H9 (cell line): ENCODE results near the gene TMEM266. TPM values are rescaled to one million over a fixed set of nuclear protein-coding genes. Genes with fewer than 3 reads are reported as not detected.

ENCODE experiments used
- DNase-seq: peaks from one replicate; pipeline ENCODE4 v3.0.0-alpha.2; 2017
- H2AFZ ChIP-seq: one replicate; pipeline ENCODE4 v1.6.1; 2013; ENCODE audit warnings: mild to moderate bottlenecking, low read length, control low read depth, moderate library complexity
- H2AK5ac ChIP-seq: 2 replicates; pipeline ENCODE4 v1.6.1; 2013; ENCODE audit warnings: low read length, control low read depth, mixed read lengths; ENCODE audit not compliant: insufficient read length
- H2BK120ac ChIP-seq: one replicate; pipeline ENCODE4 v1.6.1; 2013; ENCODE audit warnings: low read depth, mild to moderate bottlenecking, low read length, control low read depth, inconsistent platforms; ENCODE audit not compliant: poor library complexity, severe bottlenecking
- H2BK12ac ChIP-seq: 2 replicates; pipeline ENCODE4 v1.6.1; 2013; ENCODE audit warnings: low read length, control low read depth, mixed read lengths, low read depth; ENCODE audit not compliant: insufficient read length
- H2BK15ac ChIP-seq: 2 replicates; pipeline ENCODE4 v1.6.1; 2013; ENCODE audit warnings: low read depth, low read length, control low read depth
- H2BK20ac ChIP-seq: one replicate; pipeline ENCODE4 v1.6.1; 2013; ENCODE audit warnings: low read depth, mild to moderate bottlenecking, low read length, control low read depth, inconsistent platforms; ENCODE audit not compliant: poor library complexity, severe bottlenecking
- H2BK5ac ChIP-seq: 2 replicates; pipeline ENCODE4 v1.6.1; 2013; ENCODE audit warnings: low read length, control low read depth, mixed read lengths; ENCODE audit not compliant: insufficient read length
- H3K14ac ChIP-seq: 2 replicates; pipeline ENCODE4 v1.6.1; 2013; ENCODE audit warnings: low read length, control low read depth; ENCODE audit not compliant: insufficient read depth
- H3K18ac ChIP-seq: 2 replicates; pipeline ENCODE4 v1.6.1; 2013; ENCODE audit warnings: low read depth, mild to moderate bottlenecking, mixed read lengths, low read length, control low read depth; ENCODE audit not compliant: insufficient read length
- H3K23ac ChIP-seq: 2 replicates; pipeline ENCODE4 v1.6.1; 2013; ENCODE audit warnings: low read length, control low read depth, mixed read lengths, low read depth; ENCODE audit not compliant: insufficient read length
- H3K23me2 ChIP-seq: 2 replicates; pipeline ENCODE4 v1.6.1; 2013; ENCODE audit warnings: low read depth, mild to moderate bottlenecking, mixed read lengths, low read length, control low read depth; ENCODE audit not compliant: insufficient read length, poor library complexity, severe bottlenecking
- H3K27ac ChIP-seq: 2 replicates; pipeline ENCODE4 v1.5.1; 2013; ENCODE audit warnings: low read length, control low read depth, mixed read lengths, low read depth; ENCODE audit not compliant: insufficient read length
- H3K27me3 ChIP-seq: 2 replicates; pipeline ENCODE4 v1.6.1; 2013; ENCODE audit warnings: low read length, control low read depth, inconsistent platforms; ENCODE audit not compliant: insufficient read depth
- H3K4ac ChIP-seq: 2 replicates; pipeline ENCODE4 v1.6.1; 2013; ENCODE audit warnings: low read depth, mild to moderate bottlenecking, control low read depth, inconsistent platforms, low read length, moderate library complexity
- H3K4me1 ChIP-seq: 2 replicates; pipeline ENCODE4 v1.6.1; 2013; ENCODE audit warnings: low read length, control low read depth, inconsistent platforms; ENCODE audit not compliant: insufficient read depth
- H3K4me2 ChIP-seq: 2 replicates; pipeline ENCODE4 v1.6.1; 2013; ENCODE audit warnings: low read length, control low read depth, mixed read lengths; ENCODE audit not compliant: insufficient read length, insufficient read depth
- H3K56ac ChIP-seq: 2 replicates; pipeline ENCODE4 v1.6.1; 2013; ENCODE audit warnings: low read depth, mild to moderate bottlenecking, mixed read lengths, low read length, control low read depth; ENCODE audit not compliant: insufficient read length
- H3K79me1 ChIP-seq: 2 replicates; pipeline ENCODE4 v1.6.1; 2013; ENCODE audit warnings: low read depth, mild to moderate bottlenecking, moderate library complexity, low read length, control low read depth, inconsistent platforms; ENCODE audit not compliant: insufficient read depth, poor library complexity, severe bottlenecking
- H3K79me2 ChIP-seq: 2 replicates; pipeline ENCODE4 v1.6.1; 2013; ENCODE audit warnings: low read length, control low read depth, inconsistent platforms; ENCODE audit not compliant: insufficient read depth
- H3K9ac ChIP-seq: 2 replicates; pipeline ENCODE4 v1.6.1; 2013; ENCODE audit warnings: low read length, control low read depth, mixed read lengths; ENCODE audit not compliant: insufficient read length; ENCODE audit errors: extremely low read depth
- H3K9me3 ChIP-seq: one replicate; pipeline ENCODE4 v1.6.1; 2013; ENCODE audit warnings: low read depth, low read length, inconsistent platforms; ENCODE audit not compliant: control insufficient read depth
- H3T11ph ChIP-seq: one replicate; pipeline ENCODE4 v1.6.1; 2013; ENCODE audit warnings: mild to moderate bottlenecking, low read length, control low read depth, inconsistent platforms
- H4K20me1 ChIP-seq: one replicate; pipeline ENCODE4 v1.6.1; 2013; ENCODE audit not compliant: control insufficient read depth, insufficient read length, insufficient read depth
- H4K5ac ChIP-seq: 2 replicates; pipeline ENCODE4 v1.6.1; 2013; ENCODE audit warnings: low read depth, mild to moderate bottlenecking, mixed read lengths, low read length, control low read depth; ENCODE audit not compliant: insufficient read length
- H4K8ac ChIP-seq: replicated peaks from 2 replicates; pipeline ENCODE4 v1.6.1; 2013; ENCODE audit warnings: low read length, control low read depth, mixed read lengths, low read depth; ENCODE audit not compliant: insufficient read length
- H4K91ac ChIP-seq: 2 replicates; pipeline ENCODE4 v1.6.1; 2013; ENCODE audit warnings: low read depth, mild to moderate bottlenecking, moderate library complexity, mixed read lengths, low read length, control low read depth; ENCODE audit not compliant: insufficient read length
- H3K27ac Mint-ChIP-seq, 3 experiments: 2 replicates in 2 of 3; 3 replicates in 1 of 3; pipeline ENCODE4 v1.8.0; 2020 to 2021; ENCODE audit warnings: mixed read lengths in 3 of 3, mild to moderate bottlenecking in 1 of 3, moderate library complexity in 1 of 3
- H3K27me3 Mint-ChIP-seq: 2 replicates; pipeline ENCODE4 v1.8.0; 2021; ENCODE audit warnings: low read depth, mild to moderate bottlenecking, moderate library complexity, mixed read lengths
- H3K36me3 Mint-ChIP-seq, 3 experiments: 2 replicates in 2 of 3; 3 replicates in 1 of 3; pipeline ENCODE4 v1.8.0; 2020 to 2021; ENCODE audit warnings: low read depth in 3 of 3, mixed read lengths in 3 of 3; ENCODE audit not compliant: insufficient read depth in 1 of 3
- H3K4me1 Mint-ChIP-seq, 2 experiments: 2 replicates each; pipeline ENCODE4 v1.8.0; 2020; ENCODE audit warnings: mixed read lengths in 2 of 2
- H3K4me3 Mint-ChIP-seq, 2 experiments: 2 replicates in 1 of 2; 3 replicates in 1 of 2; pipeline ENCODE4 v1.8.0; 2020 to 2021; ENCODE audit warnings: mild to moderate bottlenecking in 2 of 2, mixed read lengths in 2 of 2, moderate library complexity in 1 of 2
- H3K9me3 Mint-ChIP-seq, 2 experiments: 2 replicates in 1 of 2; 3 replicates in 1 of 2; pipeline ENCODE4 v1.8.0; 2020; ENCODE audit warnings: mild to moderate bottlenecking in 2 of 2, mixed read lengths in 2 of 2, moderate library complexity in 1 of 2
- CTCF ChIP-seq: fragments of 200-600 bp; sonication (generic); conservative IDR thresholded peaks from 3 replicates; pipeline ENCODE4 v1.8.0; 2021; ENCODE audit warnings: antibody characterized with exemption, mild to moderate bottlenecking
- WGBS: extraction: QIAGEN DNeasy Blood & Tissue Kit; methylation state at CpG from one replicate; pipeline ENCODE4 v1.1.7; 2013; ENCODE audit warnings: missing lambda C conversion rate, low lambda C conversion rate, mixed read lengths; ENCODE audit not compliant: insufficient read length; ENCODE audit errors: extremely low coverage; 5-methylcytosine and 5-hydroxymethylcytosine counted together
- total RNA-seq: library from RNA; stranded (reverse); gene quantifications from 2 replicates; pipeline ENCODE4 v1.2.1, GENCODE V29; 2021

The TMEM266 gene
- total RNA-seq, 1 experiment from 2014 or later: 0.81 TPM

- H3K79me1 ChIP-seq: no peaks in the 10 kb centered on the region
- no peak overlapping the region for H3K9ac ChIP-seq
- Mint-ChIP-seq H3K27me3 (no peaks in the 10 kb centered on the region; the same call in 1 of the 2 replicates), H3K36me3 (no peaks in the 10 kb centered on the region; a peak in 2 of 7 replicates), H3K27ac (no peak overlapping the region), H3K9me3 (peaks cover 0 to 2% of the 10 kb centered on the region in 2 experiments; a peak in 2 of 5 replicates), H3K4me1 (peaks cover 3 to 11% of the 10 kb centered on the region in 2 experiments; a peak in 2 of 4 replicates), H3K4me3 (no peak overlapping the region)
- no peaks in the 10 kb centered on the region for H3K79me2 ChIP-seq
- no peak overlapping the region for H3K4ac ChIP-seq
- H3K23me2 ChIP-seq: no peaks in the 10 kb centered on the region
- H2AFZ ChIP-seq: no peak overlapping the region
- no peak for TF ChIP-seq CTCF
- H4K5ac ChIP-seq: no peak overlapping the region
- WGBS: no CpG with 5 or more reads among the region's 2 CpGs
- no peak for DNase-seq
- no peak overlapping the region for H2BK120ac ChIP-seq
- H4K8ac ChIP-seq: no peak overlapping the region
- H3K23ac ChIP-seq: no peak overlapping the region
- H4K20me1 ChIP-seq: no peaks in the 10 kb centered on the region
- no peak overlapping the region for H2BK5ac ChIP-seq
- H3K4me1 ChIP-seq: peaks cover 3% of the 10 kb centered on the region; the same call in 1 of the 2 replicates
- no peak overlapping the region; the same call in 1 of the 2 replicates for H3K14ac ChIP-seq
- H3K18ac ChIP-seq: no peak overlapping the region
- H3K9me3 ChIP-seq: no peaks in the 10 kb centered on the region
- no peak overlapping the region for H3K27ac ChIP-seq
- H2BK15ac ChIP-seq: no peak overlapping the region
- H2AK5ac ChIP-seq: no peak overlapping the region
- H4K91ac ChIP-seq: no peak overlapping the region
- H3K56ac ChIP-seq: no peak overlapping the region
- no peak overlapping the region for H3T11ph ChIP-seq
- H2BK12ac ChIP-seq: no peak overlapping the region
- H3K4me2 ChIP-seq: no peak overlapping the region
- H3K27me3 ChIP-seq: no peaks in the 10 kb centered on the region
- H2BK20ac ChIP-seq: no peak overlapping the region
Measured at GRCh38 chr15:76127169-76127568, 67.4 kb downstream of the TMEM266 start.
